ENCODE results near the gene GCLC.
A peak's percentile ranks its signal among the peaks of the same experiment; 100 is the strongest.
"Not testable (repeated sequence)": the region's sequence is repeated elsewhere in the genome, so short reads cannot be mapped to it uniquely, and the experiment has no call there.

The GCLC gene

DNA sequence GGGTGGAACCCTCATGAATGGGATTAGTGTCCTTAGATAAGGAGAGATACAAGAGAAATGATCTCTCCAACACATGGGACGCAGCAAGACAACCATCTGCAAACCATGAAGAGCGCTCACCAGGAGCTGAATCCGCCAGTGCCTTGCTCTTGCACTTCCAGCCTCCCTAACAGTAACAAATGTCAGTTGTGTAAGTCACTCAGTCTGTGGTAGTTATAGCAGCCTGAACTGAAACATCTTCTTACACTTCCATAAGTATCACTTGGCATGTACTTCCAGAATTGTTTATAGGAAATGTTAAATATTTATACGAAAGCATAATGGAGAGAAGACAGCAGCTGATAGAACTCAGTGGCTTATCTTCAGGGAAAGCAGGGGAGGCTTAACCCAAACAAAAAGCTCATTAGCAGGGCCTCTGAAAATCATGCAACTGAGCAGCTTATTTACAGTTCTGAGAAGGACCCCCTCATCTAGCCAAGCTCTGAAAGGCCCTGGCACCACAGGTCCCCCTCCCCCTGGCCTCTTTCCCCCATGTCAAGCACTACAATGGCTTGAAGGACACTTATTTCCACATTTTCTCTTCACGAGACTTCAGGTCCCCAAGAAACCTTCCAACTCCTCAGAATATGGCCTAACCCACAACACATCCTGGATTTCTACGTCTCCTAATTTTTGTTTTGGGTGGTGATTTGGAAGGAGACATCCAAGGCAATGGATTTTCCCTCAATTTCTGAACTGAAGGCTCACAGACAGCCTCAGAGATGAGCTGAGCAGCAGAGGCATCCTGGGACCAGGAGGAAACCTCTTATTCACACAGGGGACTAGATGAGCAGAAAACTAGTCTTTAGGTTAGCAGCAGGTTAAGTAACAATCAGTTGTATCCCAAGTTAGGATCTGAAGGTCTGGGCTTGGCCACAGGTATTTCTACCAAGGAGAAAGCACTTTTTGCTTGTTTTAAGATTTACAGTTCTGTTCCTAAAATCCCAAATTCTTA is 49.1 kb downstream of the GCLC start:
- no peak for DNase-seq (ENCODE audit: low read depth in 1 of 2, low spot score in 1 of 2)

DNA sequence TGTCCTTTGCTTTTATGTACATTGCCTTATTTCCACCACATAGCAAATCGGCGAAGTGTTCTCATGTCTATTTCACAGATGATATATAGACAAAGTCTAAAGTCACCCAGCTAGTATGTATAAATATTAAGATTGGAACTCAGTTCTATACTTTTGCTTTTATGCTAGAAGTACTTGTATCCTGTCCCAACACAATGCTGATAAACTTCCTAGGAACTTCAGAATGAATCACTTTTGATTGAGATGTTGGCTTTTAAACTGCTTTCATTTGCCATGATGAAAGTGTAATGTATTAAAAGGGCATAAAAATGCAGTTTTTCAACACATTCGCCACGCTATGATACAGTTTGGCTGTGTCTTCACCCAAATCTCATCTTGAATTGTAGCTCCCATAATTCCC is 50.8 kb downstream of the GCLC start:
- no peak for DNase-seq (ENCODE audit: low read depth in 1 of 2, low spot score in 1 of 2)

DNA sequence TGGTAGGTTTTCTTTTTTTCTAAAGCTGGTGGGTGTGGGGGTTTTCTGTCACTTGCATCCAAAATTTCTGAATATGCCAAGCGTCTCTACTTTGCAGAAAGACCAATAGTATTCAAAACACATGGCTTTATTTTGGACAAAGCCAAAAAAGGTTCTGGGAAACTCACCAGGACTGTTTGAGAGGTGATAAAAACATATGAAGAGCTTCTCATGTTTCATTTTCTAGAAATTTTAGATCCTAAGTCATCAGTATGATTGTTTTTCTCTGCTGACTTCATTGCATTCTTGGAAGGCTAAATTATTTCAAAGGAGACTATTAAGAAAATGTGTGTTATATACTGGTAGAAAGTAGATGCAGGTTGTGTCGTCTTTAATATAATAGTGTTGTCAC is 51.3 kb downstream of the GCLC start:
- DNase-seq (ENCODE audit: low read depth in 1 of 2, low spot score in 1 of 2): no peak

DNA sequence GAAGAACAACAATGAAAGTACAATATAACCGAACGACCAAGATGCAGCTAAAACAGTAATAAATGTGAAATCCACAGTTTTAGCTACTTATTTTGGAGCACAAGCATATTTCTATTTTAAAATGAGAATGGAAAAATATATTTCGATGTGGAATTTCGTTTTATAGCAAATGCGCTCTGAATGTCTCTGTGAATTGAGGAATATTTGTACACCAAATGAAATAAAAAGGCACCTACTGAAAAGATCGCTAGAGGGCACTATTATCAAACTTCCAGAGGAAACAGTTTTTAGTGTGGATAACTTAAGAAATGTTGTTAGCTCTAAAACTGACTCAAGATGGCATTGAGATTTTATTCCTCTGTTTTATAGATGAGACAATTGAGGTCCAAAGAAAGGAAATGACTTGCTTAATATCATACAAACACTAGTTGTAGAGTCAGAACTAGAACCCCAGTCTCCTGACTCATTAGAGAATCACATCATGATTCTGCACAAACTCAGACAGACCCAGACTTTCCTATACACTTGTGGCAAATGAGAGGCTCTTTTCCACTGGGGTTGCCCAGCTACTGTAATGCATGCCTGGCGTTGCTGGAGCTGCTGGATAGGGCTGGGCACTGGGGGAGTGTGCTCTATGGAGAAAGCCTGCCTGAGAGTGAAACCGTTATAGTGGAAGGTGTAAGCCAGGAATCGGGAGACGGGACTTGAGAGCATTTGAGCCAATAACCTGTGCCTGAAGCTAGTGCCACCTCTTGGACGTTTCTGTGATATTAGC is 51.9 kb downstream of the GCLC start:
- peak; percentile 9 to 34 for DNase-seq (ENCODE audit: low read depth in 1 of 2, low spot score in 1 of 2)

DNA sequence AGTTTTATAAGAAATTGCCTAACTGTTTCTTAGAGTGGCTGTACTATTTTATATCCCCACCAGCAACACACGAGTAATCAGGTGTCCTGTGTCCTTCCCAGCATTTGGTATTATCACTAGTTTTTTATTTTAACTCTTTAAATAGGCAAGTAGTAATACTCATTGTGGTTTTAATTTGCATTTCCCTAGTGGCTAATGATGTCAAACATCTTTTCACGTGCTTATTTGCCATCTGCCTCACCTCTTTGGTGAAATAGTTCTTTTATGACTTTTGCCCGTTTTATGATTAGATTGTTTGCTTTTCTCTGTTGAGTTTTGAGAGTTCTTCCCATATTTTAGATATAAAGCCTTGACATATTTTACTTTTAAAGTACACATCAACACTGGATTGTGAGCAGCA is 57.8 kb downstream of the GCLC start:
- DNase-seq (ENCODE audit: low read depth in 1 of 2, low spot score in 1 of 2): no peak

DNA sequence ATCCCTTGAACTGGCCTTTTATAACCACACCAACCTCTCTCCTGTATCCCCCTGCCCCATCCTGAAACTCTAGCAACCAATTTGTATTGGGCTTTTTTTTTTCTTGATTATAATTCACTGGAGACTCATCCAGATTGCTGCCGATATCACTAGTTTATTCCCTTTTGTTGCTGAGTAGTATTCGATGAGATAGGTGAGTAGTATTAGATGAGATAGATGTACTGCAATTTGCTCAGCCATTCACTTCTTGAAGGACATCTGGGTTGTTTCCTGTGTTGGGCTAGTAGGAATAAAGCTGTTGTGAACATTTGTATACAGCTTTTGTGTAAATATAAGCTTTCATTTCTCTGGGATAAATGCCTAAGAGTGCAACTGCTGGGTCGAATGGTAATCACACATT is 58.2 kb downstream of the GCLC start:
- DNase-seq (ENCODE audit: low read depth in 1 of 2, low spot score in 1 of 2): no peak

DNA sequence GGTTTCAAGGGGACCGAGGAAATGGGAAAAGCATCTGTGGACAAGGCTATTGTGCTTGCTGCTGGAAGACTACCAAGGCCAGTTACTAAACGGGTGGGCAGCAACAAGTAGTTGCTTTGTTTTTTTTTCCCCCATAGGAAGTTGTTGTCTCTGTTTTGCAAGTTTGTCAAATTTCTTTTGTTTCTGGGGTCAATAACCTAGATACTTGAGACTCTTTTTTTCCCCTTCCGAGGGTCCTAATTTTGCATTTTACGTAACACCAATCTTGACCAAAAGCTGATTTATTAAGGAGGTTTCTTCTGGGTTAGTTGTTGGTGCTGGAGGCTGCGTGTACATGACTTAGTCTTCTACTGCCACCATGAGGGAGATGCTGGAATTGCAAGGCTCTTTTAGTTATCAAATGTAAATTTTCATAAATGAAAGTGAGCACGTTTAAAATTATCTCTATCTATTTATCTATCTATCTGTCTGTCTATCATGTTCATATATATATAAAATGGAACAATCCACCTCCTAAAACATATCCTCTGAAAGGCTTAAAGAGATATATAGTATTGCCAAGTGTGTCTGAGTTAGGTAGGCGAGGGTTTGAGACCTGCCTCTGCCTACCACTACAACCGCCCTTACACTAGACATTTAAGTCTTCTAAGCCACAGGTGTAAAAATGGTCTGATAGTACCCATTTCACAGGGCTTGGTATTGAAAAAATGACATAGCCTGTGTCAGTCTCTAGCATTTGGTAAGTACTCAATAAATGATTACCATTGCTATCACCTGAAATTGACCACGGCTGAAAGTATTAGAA is 60.2 kb downstream of the GCLC start:
- DNase-seq (ENCODE audit: low read depth in 1 of 2, low spot score in 1 of 2): peak; percentile 30 to 70

DNA sequence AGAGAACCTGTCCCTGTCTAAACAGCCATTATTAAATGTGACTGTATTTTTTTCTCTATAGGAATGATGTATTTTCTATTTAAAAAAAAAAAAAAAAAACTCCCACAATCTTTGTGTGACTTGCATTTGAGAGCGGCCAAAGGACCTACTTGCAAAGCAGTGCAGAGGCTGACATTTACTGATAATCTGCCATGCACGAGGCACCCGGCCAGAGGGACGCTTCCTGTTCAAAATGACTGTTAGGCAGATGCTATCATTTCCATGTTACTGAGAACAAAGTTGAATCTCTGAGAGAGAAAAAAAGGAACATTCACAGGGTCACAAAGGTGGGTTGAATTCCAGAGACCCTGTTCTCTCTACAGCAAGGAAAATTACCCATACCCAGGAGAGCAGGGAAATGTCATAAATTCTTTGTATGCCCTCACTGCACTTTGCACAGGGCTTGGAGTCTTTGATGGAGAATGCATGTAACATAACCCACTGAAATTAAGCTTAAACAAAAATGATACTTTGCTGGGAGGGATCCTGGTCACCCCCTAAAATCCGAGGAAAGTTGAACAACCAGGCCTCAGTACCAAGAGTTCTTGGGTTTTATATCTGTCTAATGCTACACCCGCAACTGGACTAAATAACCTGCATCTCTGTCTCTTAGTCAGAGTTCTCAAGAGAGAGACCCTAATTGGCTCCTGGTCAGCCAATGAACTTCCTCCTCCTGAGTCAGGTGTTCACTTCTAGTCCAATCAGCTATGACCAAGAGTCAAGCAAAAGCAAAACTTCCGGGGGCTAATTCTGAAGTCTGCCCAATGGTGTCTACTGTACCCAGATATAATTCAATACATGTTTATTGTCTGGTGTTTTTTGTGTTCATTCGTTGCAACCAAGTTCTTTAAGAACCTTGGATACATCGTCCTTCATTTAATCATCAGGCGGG is 61.2 kb downstream of the GCLC start:
- no peak for DNase-seq (ENCODE audit: low read depth in 1 of 2, low spot score in 1 of 2)

DNA sequence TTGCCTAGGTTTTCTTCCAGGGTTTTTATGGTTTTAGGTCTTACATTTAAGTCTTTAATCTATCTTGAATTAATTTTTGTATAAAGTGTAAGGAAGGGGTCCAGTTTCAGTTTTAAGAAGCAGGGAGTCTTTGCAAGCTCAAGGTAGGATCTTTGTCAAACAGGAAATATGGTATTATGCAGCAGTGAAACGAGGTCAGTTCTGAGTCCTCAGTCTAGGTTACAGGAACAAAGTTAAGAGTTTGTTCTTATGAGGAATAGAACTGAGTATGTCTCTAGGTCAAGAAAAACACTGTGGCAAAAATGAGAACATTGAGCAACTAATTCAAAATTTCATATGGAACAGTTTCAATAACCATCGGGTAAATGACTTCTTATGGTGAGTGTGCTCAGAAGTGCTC is 63.6 kb downstream of the GCLC start:
- DNase-seq (ENCODE audit: low read depth in 1 of 2, low spot score in 1 of 2): no peak

DNA sequence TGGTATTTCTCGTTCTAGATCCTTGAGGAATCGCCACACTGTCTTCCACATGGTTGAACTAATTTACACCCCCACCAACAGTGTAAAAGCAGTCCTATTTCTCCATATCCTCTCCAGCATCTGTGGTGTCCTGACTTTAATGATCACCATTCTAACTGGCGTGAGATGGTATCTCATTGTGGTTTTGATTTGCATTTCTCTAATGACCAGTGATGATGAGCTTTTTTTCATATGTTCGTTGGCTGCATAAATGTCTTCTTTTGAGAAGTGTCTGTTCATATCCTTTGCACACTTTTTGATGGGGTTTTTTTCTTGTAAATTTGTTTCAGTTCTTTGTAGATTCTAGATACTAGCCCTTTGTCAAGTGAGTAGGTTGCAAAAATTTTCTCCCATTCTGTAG is 64.1 kb downstream of the GCLC start:
- DNase-seq (ENCODE audit: low read depth in 1 of 2, low spot score in 1 of 2): not testable (repeated sequence)

DNA sequence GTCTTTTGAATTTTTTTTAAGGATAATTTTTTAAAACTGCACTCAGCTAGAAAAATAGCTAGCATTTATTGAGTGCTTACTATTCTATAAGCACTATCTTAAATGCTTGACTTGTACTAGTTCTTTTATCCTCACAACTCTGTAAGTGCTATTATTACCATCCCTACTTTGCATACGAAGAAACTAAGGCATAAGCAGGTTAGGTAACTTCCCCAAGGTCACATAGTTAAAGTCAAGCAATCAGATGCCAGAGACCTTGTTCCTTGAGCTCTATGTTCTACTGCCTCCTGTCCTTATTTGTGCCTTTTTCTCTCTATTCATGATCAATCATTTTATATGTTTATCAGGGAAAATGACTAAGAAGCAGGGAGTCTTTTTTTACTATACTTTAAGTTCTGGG is 65.0 kb downstream of the GCLC start:
- DNase-seq (ENCODE audit: low read depth in 1 of 2, low spot score in 1 of 2): no peak

DNA sequence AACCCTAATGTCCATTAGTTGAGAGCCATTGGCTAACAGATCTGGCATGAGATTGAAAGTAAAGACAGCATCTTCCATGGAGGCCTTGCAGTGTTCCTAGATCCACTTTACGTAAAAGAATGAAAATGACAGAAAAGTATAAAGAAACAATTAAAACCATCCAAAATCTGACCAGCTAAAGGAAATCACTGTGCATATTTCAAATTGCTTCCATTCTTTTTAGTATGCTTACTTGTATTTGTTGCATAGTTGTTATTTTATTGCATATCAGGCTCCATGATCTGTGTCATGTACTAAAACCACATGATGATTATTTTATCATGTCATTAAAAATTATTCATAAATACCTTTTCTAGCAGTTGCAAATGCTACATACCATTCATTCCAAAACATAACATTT is 67.9 kb downstream of the GCLC start:
- no peak for DNase-seq (ENCODE audit: low read depth in 1 of 2, low spot score in 1 of 2)

DNA sequence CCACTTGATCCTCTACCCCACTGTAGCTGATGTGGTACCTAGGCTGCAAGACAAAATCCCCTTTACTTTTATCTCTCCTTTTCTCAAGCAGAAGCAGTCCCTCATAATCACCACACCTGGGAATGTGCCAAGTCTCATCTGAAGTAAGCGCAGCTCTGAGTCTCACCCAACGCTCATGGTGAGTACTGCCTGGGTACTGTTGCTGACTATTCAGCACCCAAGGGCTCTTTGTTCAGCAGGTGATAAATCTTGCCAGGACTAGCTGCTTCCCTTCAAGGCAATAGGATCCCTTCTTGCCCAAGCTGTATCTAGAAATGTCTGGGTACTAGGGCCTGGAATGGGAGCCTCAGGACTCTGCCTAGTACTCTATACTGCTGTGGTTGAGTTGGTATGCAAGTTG is 70.9 kb downstream of the GCLC start:
- DNase-seq (ENCODE audit: low read depth in 1 of 2, low spot score in 1 of 2): no peak

DNA sequence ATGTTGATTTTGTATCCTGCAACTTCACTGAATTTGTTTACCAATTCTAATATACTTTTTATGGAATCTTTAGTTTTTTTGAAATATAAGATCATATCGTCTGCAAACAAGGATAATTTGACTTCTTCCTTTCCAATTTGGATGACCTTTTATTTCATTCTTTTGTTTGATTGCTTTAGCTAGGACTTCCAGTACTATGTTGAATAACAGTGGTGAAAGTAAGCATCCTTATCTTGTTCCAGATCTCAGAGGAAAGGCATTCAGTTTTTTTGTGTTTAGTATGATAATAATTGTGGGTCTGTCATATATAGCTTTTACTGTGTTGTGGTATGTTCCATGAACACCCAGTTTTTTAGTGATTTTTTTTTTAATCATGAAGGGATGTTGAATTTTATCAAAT is 75.7 kb downstream of the GCLC start:
- no peak for DNase-seq (ENCODE audit: low read depth in 1 of 2, low spot score in 1 of 2)

DNA sequence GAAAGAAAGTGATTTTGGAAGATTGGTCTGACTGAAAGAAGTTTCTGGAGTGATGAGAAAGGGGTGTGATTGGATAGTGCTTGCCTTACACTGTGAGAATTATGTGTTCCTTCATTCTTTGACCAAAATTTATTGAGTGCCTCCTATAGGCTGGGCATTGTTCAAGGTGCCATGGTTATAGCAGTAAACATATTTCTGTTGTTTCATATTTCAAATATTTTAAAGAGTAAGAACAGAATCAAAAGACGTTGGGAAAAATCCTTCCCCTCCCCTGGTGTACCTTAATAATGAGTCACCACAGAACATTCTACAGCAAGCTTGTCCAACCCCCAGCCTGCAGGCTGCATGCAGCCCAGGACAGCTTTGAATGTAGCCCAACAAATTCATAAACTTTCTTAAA is 78.6 kb downstream of the GCLC start:
- no peak for DNase-seq (ENCODE audit: low read depth in 1 of 2, low spot score in 1 of 2)

DNA sequence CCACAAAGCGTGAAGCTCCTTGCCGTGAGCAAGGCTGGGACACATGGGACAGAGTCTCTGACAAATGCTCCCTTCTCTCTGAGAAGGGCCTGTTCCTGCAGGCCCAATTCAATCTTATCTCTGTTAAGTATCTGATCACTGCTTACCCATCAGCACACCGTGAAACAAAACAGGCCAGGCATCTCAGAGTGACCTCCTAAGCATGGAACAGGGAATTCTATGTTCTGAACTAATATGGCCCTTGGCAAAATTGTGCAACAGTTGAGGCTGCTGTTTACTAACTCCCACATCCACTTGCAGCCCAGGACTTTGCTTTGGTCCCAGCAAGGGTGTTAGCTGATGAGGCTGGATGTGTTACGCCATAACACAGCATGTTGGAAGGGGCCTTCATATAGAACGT is 79.2 kb downstream of the GCLC start:
- no peak for DNase-seq (ENCODE audit: low read depth in 1 of 2, low spot score in 1 of 2)

DNA sequence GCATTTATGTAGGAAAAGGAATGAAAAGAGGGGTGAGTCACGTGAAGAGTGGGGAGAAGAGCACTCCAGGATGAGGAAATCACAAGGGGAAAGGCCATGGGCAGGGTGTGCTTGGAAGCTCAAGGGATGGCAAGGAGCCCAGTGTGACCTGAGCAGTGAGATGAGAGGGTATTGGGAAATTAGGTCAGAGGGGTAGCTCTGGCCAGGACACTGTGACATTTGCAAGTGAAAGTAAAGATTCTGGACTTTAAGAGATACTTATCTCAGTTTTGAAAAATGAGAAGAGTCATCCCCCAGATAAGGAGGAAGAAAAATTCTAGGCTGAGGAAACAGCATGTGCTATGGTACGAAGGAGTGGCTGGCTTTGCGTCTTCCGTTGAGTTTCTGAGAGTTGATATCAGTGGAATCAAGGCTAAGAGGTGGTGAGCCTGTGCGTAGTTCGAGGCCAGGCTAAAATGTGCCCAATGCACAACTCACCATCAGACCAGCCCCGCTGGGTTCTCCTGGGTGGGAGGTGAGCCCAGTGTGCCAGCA is 79.9 kb downstream of the GCLC start:
- DNase-seq (ENCODE audit: low read depth in 1 of 2, low spot score in 1 of 2): no peak

DNA sequence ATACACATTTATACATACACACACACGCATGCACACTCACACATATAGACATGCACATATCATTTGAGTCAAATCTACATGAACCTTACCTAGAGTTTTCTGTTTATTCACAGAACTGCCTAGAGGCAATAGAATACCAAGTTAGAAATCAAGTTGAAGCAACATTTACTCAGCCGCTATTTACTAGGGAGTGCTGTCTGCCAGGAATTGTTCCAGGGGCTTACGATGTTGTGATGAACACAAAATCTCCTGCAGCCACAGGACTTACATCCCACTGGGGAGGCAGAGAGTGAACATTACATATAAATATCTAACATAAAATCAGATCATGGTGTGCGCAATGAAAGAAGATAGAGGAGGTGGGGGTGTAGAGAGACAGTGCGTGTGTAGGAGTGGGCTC is 80.4 kb downstream of the GCLC start:
- no peak for DNase-seq (ENCODE audit: low read depth in 1 of 2, low spot score in 1 of 2)

DNA sequence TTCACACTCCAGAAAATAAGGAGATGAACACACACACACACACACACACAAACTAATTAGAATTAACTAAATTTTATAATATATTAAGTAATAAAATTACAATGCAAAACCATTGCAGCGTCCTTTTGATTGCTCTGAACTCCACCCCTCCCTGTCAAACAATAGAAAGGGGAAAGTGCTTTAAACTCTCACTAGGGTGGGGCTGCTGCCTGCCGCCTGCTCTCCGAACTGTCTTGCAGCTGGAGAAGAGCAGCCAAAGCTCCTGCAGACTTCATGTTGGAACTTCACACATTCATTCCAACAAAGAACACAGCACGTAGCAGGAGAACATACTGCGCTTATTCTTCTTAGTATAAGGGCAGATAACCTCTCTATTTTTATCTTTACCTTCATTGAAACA is 83.2 kb downstream of the GCLC start:
- no peak for DNase-seq (ENCODE audit: low read depth in 1 of 2, low spot score in 1 of 2)

DNA sequence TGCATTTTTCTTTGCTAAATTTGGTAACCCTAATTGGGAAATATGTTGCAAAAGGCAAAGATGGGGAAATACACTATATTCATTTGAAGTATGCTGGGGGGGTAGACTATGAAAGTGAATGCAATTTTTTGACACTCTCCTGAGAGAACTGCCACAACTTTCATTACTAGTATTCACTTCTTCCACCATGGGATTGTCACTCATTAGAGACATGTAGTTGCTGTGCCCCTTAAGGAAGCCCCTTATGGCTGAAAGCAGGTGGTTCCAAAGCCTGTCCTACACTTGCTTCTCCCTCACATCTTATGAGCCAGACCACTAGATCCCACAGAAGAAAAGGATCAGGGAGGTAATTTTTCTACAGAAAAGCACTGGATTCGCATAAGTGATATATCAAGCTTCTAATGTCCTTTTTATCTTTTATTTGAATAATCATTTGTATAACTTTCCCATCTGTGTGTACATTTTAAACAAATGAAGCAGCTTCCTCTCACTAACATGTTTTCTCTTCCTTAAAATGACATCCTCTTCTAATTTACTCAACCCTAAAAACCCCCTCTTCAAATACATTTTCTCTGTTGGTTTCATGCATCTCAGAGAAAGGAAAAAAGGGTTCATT is 83.8 kb downstream of the GCLC start:
- DNase-seq (ENCODE audit: low read depth in 1 of 2, low spot score in 1 of 2): no peak
